KMS-11 (cell line): ENCODE results near the gene RALGAPA1.
A peak's percentile ranks its signal among the peaks of the same experiment; 100 is the strongest.
"Not testable (repeated sequence)": the region's sequence is repeated elsewhere in the genome, so short reads cannot be mapped to it uniquely, and the experiment has no call there.

Experiments used
- H2AFZ ChIP-seq: fragments of 200-600 bp; sonication (generic); 2 replicates; pipeline ENCODE4 v1.6.1; 2016; ENCODE audit warnings: antibody characterized with exemption, mixed run types, low read depth
- H3K27ac ChIP-seq: fragments of 200-600 bp; sonication (generic); 2 replicates; pipeline ENCODE4 v1.6.1; 2016; ENCODE audit warnings: mild to moderate bottlenecking, mixed run types
- H3K27me3 ChIP-seq: fragments of 200-600 bp; sonication (generic); 2 replicates; pipeline ENCODE4 v1.6.1; 2017; ENCODE audit warnings: mild to moderate bottlenecking, low read depth, mixed run types, moderate library complexity; ENCODE audit not compliant: insufficient read depth
- H3K36me3 ChIP-seq: fragments of 200-600 bp; sonication (generic); 2 replicates; pipeline ENCODE4 v1.6.1; 2017; ENCODE audit warnings: mild to moderate bottlenecking, mixed run types; ENCODE audit not compliant: insufficient read depth
- H3K4me1 ChIP-seq: fragments of 200-600 bp; sonication (generic); 2 replicates; pipeline ENCODE4 v1.6.1; 2016; ENCODE audit warnings: mild to moderate bottlenecking, low read depth, mixed run types; ENCODE audit not compliant: poor library complexity, severe bottlenecking
- H3K4me2 ChIP-seq: fragments of 200-600 bp; sonication (generic); 2 replicates; pipeline ENCODE4 v1.7.0; 2016; ENCODE audit warnings: mild to moderate bottlenecking, mixed run types
- H3K4me3 ChIP-seq: fragments of 200-600 bp; sonication (generic); IDR thresholded peaks from 2 replicates; pipeline ENCODE4 v1.6.1; 2017; ENCODE audit warnings: low read depth, low read length, mixed read lengths; ENCODE audit not compliant: insufficient read depth
- H3K79me2 ChIP-seq: fragments of 200-600 bp; sonication (generic); 2 replicates; pipeline ENCODE4 v1.6.1; 2016; ENCODE audit warnings: low read depth, mixed run types; ENCODE audit not compliant: insufficient read depth
- H3K9ac ChIP-seq: fragments of 200-600 bp; sonication (generic); 2 replicates; pipeline ENCODE4 v1.6.1; 2016; ENCODE audit warnings: mild to moderate bottlenecking, mixed run types
- H4K20me1 ChIP-seq: fragments of 200-600 bp; sonication (generic); 2 replicates; pipeline ENCODE4 v1.6.1; 2016; ENCODE audit warnings: mild to moderate bottlenecking, mixed run types; ENCODE audit not compliant: insufficient read depth
- TF ChIP-seq, protein P1 (sequence below): fragments of 200-600 bp; sonication (generic); conservative IDR thresholded peaks from 2 replicates; pipeline ENCODE4 v1.6.1; 2017; ENCODE audit warnings: low read depth, mild to moderate bottlenecking, antibody characterized with exemption, low read length, moderate library complexity, mixed read lengths

Gene RALGAPA1

DNA sequence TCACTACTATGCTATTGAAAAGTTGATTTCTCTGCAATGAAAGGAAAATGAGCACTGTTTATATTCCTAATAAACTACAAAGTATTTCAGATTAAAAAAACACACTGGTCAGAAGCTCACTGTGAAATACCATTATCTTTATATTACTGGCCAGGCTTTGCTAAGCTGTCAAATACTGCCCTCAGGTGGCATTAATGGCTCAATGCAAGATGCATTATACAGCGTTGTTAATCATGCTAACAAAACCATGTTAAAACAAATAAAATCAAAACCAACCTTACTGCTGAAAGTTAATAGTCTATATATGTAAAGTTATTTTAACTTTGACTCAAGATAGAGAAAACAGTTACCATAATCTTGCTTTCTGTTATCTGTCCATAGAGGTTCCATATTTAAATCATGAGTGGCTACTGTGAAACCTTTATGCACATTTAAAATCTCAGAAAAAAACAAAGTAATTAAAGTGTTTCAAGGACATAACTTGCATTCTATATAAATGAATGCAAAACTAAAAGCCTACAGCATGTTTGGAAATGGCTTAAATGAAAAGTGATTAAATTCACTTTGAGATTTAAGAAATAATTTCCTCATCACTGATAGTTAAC, 121.7 kb downstream of the RALGAPA1 start:
- Histone ChIP-seq H3K27me3 (no peaks in the 10 kb centered on the region), H4K20me1 (no peaks in the 10 kb centered on the region), H3K4me1 (peaks cover 16% of the 10 kb centered on the region), H3K4me2 (no peak overlapping the region), H3K9ac (no peak overlapping the region), H2AFZ (no peak overlapping the region), H3K4me3 (no peak overlapping the region), H3K27ac (no peak overlapping the region), H3K36me3 (no peaks in the 10 kb centered on the region), H3K79me2 (no peaks in the 10 kb centered on the region)
- TF ChIP-seq, protein P1, sequence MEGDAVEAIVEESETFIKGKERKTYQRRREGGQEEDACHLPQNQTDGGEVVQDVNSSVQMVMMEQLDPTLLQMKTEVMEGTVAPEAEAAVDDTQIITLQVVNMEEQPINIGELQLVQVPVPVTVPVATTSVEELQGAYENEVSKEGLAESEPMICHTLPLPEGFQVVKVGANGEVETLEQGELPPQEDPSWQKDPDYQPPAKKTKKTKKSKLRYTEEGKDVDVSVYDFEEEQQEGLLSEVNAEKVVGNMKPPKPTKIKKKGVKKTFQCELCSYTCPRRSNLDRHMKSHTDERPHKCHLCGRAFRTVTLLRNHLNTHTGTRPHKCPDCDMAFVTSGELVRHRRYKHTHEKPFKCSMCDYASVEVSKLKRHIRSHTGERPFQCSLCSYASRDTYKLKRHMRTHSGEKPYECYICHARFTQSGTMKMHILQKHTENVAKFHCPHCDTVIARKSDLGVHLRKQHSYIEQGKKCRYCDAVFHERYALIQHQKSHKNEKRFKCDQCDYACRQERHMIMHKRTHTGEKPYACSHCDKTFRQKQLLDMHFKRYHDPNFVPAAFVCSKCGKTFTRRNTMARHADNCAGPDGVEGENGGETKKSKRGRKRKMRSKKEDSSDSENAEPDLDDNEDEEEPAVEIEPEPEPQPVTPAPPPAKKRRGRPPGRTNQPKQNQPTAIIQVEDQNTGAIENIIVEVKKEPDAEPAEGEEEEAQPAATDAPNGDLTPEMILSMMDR = peak; percentile 71

DNA sequence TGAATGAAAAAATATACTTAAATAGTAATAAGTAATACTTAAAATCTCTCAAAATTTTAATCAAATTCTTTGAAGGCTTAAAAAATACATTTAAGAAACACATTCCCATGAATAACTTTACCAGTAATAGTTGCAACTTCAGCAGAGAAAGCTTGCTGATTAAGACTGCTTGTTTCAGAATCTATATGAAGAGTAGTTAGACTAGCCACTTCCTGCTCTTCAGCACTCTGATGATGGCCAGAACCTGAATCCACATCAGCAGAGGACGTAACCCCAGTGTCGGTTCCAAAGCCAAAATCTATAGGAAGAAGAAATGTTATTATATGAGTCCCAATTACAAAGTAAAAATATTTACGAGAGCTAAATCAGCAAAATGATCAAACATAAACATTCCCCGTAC, 125.4 kb downstream of the RALGAPA1 start:
- H3K4me1 ChIP-seq = peaks cover 17% of the 10 kb centered on the region
- H3K27ac ChIP-seq, H3K36me3 ChIP-seq, H3K27me3 ChIP-seq, H3K79me2 ChIP-seq, H3K4me3 ChIP-seq, H3K4me2 ChIP-seq, H3K9ac ChIP-seq, H2AFZ ChIP-seq, H4K20me1 ChIP-seq: not testable (repeated sequence)

DNA sequence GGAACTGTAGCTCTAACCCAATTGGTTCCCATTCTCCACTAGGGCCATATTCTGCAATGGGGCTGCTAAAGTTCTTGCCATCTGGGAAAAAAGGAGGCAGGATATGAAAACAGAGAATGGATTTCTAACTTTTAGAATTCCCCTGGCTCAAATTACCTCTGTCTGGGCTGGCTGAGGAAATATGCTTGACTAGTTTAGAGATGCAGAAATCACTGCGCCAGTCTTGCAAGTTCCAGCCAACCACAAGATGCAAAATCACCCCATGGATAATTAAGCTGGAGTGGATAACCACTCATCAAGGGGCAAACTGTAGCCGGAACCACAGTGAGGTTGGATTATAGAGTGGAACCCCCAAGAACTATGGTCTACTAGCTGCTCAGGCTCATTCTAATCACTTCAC, 126.3 kb downstream of the RALGAPA1 start:
- peaks cover 25% of the 10 kb centered on the region for H3K4me1 ChIP-seq
- no peaks in the 10 kb centered on the region for H3K79me2 ChIP-seq
- H3K9ac ChIP-seq = no peak overlapping the region
- no peaks in the 10 kb centered on the region for H4K20me1 ChIP-seq
- TF ChIP-seq, protein P1 = no peak
- no peak overlapping the region for H3K4me2 ChIP-seq
- no peak overlapping the region for H3K27ac ChIP-seq
- H2AFZ ChIP-seq = no peak overlapping the region
- H3K27me3 ChIP-seq = no peaks in the 10 kb centered on the region
- no peak overlapping the region for H3K4me3 ChIP-seq
- H3K36me3 ChIP-seq = no peaks in the 10 kb centered on the region

DNA sequence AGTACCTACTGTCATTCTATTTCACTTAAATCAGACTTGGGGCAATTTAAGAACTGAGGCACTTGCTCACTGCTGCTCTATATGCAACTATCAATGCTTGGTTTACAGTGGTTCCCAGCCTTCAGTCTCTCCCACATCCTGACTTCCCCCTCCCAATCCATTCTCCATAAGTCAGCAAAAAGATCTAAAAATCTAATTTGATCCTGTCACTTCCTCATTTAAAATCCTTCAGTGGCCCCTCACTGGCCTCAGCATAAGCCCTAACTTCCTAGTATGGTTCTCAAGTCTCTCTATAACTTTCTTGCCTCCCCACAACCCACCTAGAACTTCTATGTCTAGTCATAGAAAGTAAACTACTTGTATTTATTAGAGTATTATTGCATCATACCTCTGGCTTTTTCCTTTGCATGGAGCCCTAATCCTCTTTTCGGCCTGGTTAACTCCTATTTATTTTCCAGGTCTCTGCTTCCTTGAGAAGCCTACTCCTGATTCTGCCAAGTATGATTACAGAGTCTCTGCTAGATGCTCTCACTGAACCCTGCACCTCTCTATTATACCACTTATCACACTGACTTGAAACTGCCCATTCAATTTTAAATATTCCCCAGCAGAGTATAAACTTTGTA, 130.6 kb downstream of the RALGAPA1 start:
- TF ChIP-seq, protein P1 = no peak
- H3K79me2 ChIP-seq = no peaks in the 10 kb centered on the region
- H3K4me2 ChIP-seq = no peak overlapping the region
- H3K36me3 ChIP-seq = no peaks in the 10 kb centered on the region
- peaks cover 20% of the 10 kb centered on the region for H3K4me1 ChIP-seq
- H3K27me3 ChIP-seq = no peaks in the 10 kb centered on the region
- no peak overlapping the region for H3K27ac ChIP-seq
- H4K20me1 ChIP-seq = no peaks in the 10 kb centered on the region
- H2AFZ ChIP-seq = no peak overlapping the region
- no peak overlapping the region for H3K9ac ChIP-seq
- H3K4me3 ChIP-seq = no peak overlapping the region

DNA sequence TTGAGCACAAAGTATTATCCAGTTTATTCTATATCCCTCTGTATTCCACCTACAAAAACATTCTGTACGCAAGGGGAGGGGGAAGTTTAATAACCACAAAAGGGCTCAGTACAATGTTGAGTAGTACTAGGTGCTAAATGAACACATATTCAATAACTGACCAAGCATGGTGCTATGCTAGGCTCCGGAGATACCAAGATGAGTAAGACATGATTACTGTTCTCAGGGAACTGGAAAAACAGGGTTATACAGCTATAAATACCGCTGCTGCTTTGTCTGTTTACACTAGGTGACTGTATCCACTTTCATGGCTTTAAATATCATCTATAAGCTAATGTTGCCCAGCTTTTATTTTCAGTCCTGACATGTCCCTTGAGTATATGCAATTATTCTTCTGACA, 139.3 kb downstream of the RALGAPA1 start:
- Histone ChIP-seq H3K36me3 (no peaks in the 10 kb centered on the region), H3K4me2 (no peak overlapping the region), H2AFZ (no peak overlapping the region), H3K4me1 (no peaks in the 10 kb centered on the region), H4K20me1 (no peaks in the 10 kb centered on the region), H3K9ac (no peak overlapping the region), H3K4me3 (no peak overlapping the region), H3K27ac (no peak overlapping the region), H3K27me3 (no peaks in the 10 kb centered on the region), H3K79me2 (no peaks in the 10 kb centered on the region)
- TF ChIP-seq, protein P1 = no peak
